Thymus (tissue), 11 donors: ENCODE data around the gene PLCB1. TPM values are rescaled to one million over a fixed set of nuclear protein-coding genes. Genes with fewer than 3 reads are reported as not detected.
A peak's percentile ranks its signal among the peaks of the same experiment; 100 is the strongest.

Source experiments
- DNase-seq, 9 donors: peaks; one replicate each; pipeline ENCODE4 v3.0.0-alpha.2; 2013; ENCODE audit warnings: low spot score in 9 of 9, low read depth in 6 of 9, missing footprints in 1 of 9
- H3K27ac ChIP-seq, 2 donors: one replicate each; pipeline ENCODE4 v1.5.1; 2013; ENCODE audit warnings: control low read depth in 1 of 2, low read depth in 1 of 2, low read length in 1 of 2, mild to moderate bottlenecking in 1 of 2, moderate library complexity in 1 of 2
- H3K27me3 ChIP-seq, 2 donors: one replicate each; pipeline ENCODE4 v1.5.1; 2013; ENCODE audit warnings: low read length in 1 of 2; ENCODE audit not compliant: control insufficient read depth in 2 of 2, insufficient read depth in 1 of 2
- H3K36me3 ChIP-seq, 2 donors: one replicate each; pipeline ENCODE4 v1.5.1; 2013; ENCODE audit warnings: low read length in 1 of 2, mild to moderate bottlenecking in 1 of 2, moderate library complexity in 1 of 2; ENCODE audit not compliant: control insufficient read depth in 2 of 2, insufficient read depth in 2 of 2
- H3K4me1 ChIP-seq, 2 donors: one replicate each; pipeline ENCODE4 v1.5.1; 2013; ENCODE audit warnings: low read length in 2 of 2; ENCODE audit not compliant: control insufficient read depth in 2 of 2, insufficient read depth in 2 of 2
- H3K4me3 ChIP-seq, 2 donors: one replicate each; pipeline ENCODE4 v1.5.1; 2013; ENCODE audit warnings: low read length in 2 of 2, control low read depth in 1 of 2, mild to moderate bottlenecking in 1 of 2
- H3K9me3 ChIP-seq, 2 donors: one replicate each; pipeline ENCODE4 v1.5.1; 2013; ENCODE audit warnings: low read length in 1 of 2, mild to moderate bottlenecking in 1 of 2; ENCODE audit not compliant: control insufficient read depth in 2 of 2, insufficient read depth in 1 of 2
- WGBS: extraction: QIAGEN DNeasy Blood & Tissue Kit; methylation state at CpG from one replicate; pipeline ENCODE4 v1.1.7; 2013; 5-methylcytosine and 5-hydroxymethylcytosine counted together
- polyA plus RNA-seq: library from polyadenylated mRNA; stranded (reverse); fragments of 200-250 nt; gene quantifications from one replicate; pipeline ENCODE4 v1.2.3, GENCODE V29; 2013
- total RNA-seq: library from RNA; stranded (reverse); fragments of 120-200 nt; gene quantifications from one replicate; pipeline ENCODE4 v1.2.4, GENCODE V29; 2013
- donor health status: healthy.

PLCB1 gene
- total and polyA plus RNA-seq, 2 donors, result 4.1 to 4.7 TPM

- DNase-seq, result no peak
- no peaks in the 10 kb centered on the region for H3K27me3 ChIP-seq
- no peaks in the 10 kb centered on the region for H3K4me1 ChIP-seq
- 97% methylated on average over 3 of the region's 3 CpGs for WGBS
- no peaks in the 10 kb centered on the region for H3K36me3 ChIP-seq
- H3K9me3 ChIP-seq, result no peaks in the 10 kb centered on the region
- H3K4me3 ChIP-seq, result no peak overlapping the region
- no peak overlapping the region for H3K27ac ChIP-seq
Measured at GRCh38 chr20:8787090-8787489, 655.0 kb downstream of the PLCB1 start.

GRCh38 chr20:8788275-8788674 lies 656.2 kb downstream of the PLCB1 start:
- no peaks in the 10 kb centered on the region for H3K36me3 ChIP-seq
- no peaks in the 10 kb centered on the region for H3K27me3 ChIP-seq
- 98% methylated on average over 2 of the region's 2 CpGs for WGBS

GRCh38 chr20:8788831-8789230 lies 656.8 kb downstream of the PLCB1 start:
- no peaks in the 10 kb centered on the region for H3K36me3 ChIP-seq
- DNase-seq, result no peak
- no peak overlapping the region for H3K27ac ChIP-seq
- H3K27me3 ChIP-seq, result no peaks in the 10 kb centered on the region
- H3K9me3 ChIP-seq, result no peaks in the 10 kb centered on the region
- no peak overlapping the region for H3K4me3 ChIP-seq
- H3K4me1 ChIP-seq, result no peaks in the 10 kb centered on the region

More at GRCh38 chr20:8788275-8788674, 656.2 kb downstream of the PLCB1 start:
- Histone ChIP-seq H3K4me1 (no peaks in the 10 kb centered on the region), H3K9me3 (no peaks in the 10 kb centered on the region), H3K4me3 (no peak overlapping the region), H3K27ac (no peak overlapping the region)
- DNase-seq, result no peak

- peak; percentile 1 to 54 (median 22) for DNase-seq
- no peaks in the 10 kb centered on the region for H3K36me3 ChIP-seq
- 80% methylated on average over 5 of the region's 5 CpGs for WGBS
- no peaks in the 10 kb centered on the region for H3K4me1 ChIP-seq
- no peak overlapping the region for H3K4me3 ChIP-seq
- H3K27ac ChIP-seq, result no peak overlapping the region
- no peaks in the 10 kb centered on the region for H3K9me3 ChIP-seq
- no peaks in the 10 kb centered on the region for H3K27me3 ChIP-seq
Measured at GRCh38 chr20:8790442-8791074, 658.5 kb downstream of the PLCB1 start.

- no peak for DNase-seq
- Histone ChIP-seq H3K4me3 (no peak overlapping the region), H3K4me1 (no peaks in the 10 kb centered on the region), H3K36me3 (no peaks in the 10 kb centered on the region), H3K27me3 (no peaks in the 10 kb centered on the region), H3K9me3 (no peaks in the 10 kb centered on the region), H3K27ac (no peak overlapping the region)
- 97% methylated on average over 6 of the region's 6 CpGs for WGBS
Measured at GRCh38 chr20:8795404-8795803, 663.3 kb downstream of the PLCB1 start.

GRCh38 chr20:8796088-8796660 lies 664.1 kb downstream of the PLCB1 start:
- H3K36me3 ChIP-seq, result no peaks in the 10 kb centered on the region
- DNase-seq, result no peak
- no peaks in the 10 kb centered on the region for H3K27me3 ChIP-seq
- no peaks in the 10 kb centered on the region for H3K9me3 ChIP-seq
- H3K4me1 ChIP-seq, result no peaks in the 10 kb centered on the region
- 95% methylated on average over 5 of the region's 5 CpGs for WGBS
- H3K4me3 ChIP-seq, result no peak overlapping the region
- no peak overlapping the region for H3K27ac ChIP-seq

- H3K4me3 ChIP-seq, result no peak overlapping the region
- H3K36me3 ChIP-seq, result no peaks in the 10 kb centered on the region
- no peaks in the 10 kb centered on the region for H3K4me1 ChIP-seq
- H3K27ac ChIP-seq, result no peak overlapping the region
- H3K27me3 ChIP-seq, result no peaks in the 10 kb centered on the region
- H3K9me3 ChIP-seq, result no peaks in the 10 kb centered on the region
- DNase-seq, result no peak
Measured at GRCh38 chr20:8798505-8798904, 666.4 kb downstream of the PLCB1 start.

- no peak overlapping the region for H3K4me3 ChIP-seq
- no peaks in the 10 kb centered on the region for H3K27me3 ChIP-seq
- no peak for DNase-seq
- H3K36me3 ChIP-seq, result no peaks in the 10 kb centered on the region
- H3K4me1 ChIP-seq, result no peaks in the 10 kb centered on the region
- WGBS, result 97% methylated on average over 1 of the region's 1 CpG
- H3K9me3 ChIP-seq, result no peaks in the 10 kb centered on the region
- H3K27ac ChIP-seq, result no peak overlapping the region
Measured at GRCh38 chr20:8800089-8800488, 668.0 kb downstream of the PLCB1 start.

- Histone ChIP-seq H3K4me1 (no peaks in the 10 kb centered on the region), H3K27me3 (no peaks in the 10 kb centered on the region), H3K9me3 (no peaks in the 10 kb centered on the region), H3K4me3 (no peak overlapping the region), H3K27ac (no peak overlapping the region), H3K36me3 (no peaks in the 10 kb centered on the region)
- 96% methylated on average over 3 of the region's 3 CpGs for WGBS
- DNase-seq, result no peak
Measured at GRCh38 chr20:8801686-8802085, 669.6 kb downstream of the PLCB1 start.
